IMR-90 (cell line): ENCODE measurements around the gene YRDC. TPM values are rescaled to one million over a fixed set of nuclear protein-coding genes. Genes with fewer than 3 reads are reported as not detected.

Experiments
- ATAC-seq: fragments of 200-7000 bp; cut with Tn5 transposase; 2 replicates; pipeline ENCODE4 v1.9.1; 2020; ENCODE audit warnings: low read depth, mild to moderate bottlenecking, moderate library complexity
- BruUV-seq: library from RNA; stranded (reverse); fragments of 400-500 nt; replicated peaks from 2 replicates; lab custom pipeline; 2021; lab: Mats Ljungman, UMichigan
- CTCF ChIA-PET: fragments of 300-600 bp; formaldehyde crosslinking; extraction: SDS; loops from one replicate; lab custom pipeline; 2021; ENCODE audit warnings: antibody characterized with exemption; lab: Yijun Ruan, JAX
- POLR2A ChIA-PET: fragments of 300-600 bp; sonication (Branson Sonifier 250); formaldehyde crosslinking; loops from one replicate; lab custom pipeline; 2022; ENCODE audit warnings: antibody characterized with exemption; ENCODE audit not compliant: unreplicated experiment; lab: Charles Lee
- DNase-seq: peaks from one replicate; pipeline ENCODE4 v3.0.0; 2013
- H2AFZ ChIP-seq: replicated peaks from 2 replicates; pipeline ENCODE3; 2013; ENCODE audit warnings: low read length, mild to moderate bottlenecking; ENCODE audit not compliant: poor library complexity
- H2AK5ac ChIP-seq: 2 replicates; pipeline ENCODE4 v1.6.1; 2013; ENCODE audit warnings: low read depth, low read length, inconsistent platforms
- H2AK9ac ChIP-seq: replicated peaks from 2 replicates; pipeline ENCODE3; 2013; ENCODE audit warnings: mild to moderate bottlenecking, low read depth, low read length, moderate library complexity; ENCODE audit not compliant: poor library complexity
- H2BK120ac ChIP-seq: 2 replicates; pipeline ENCODE4 v1.6.1; 2013; ENCODE audit warnings: low read depth, low read length, inconsistent platforms
- H2BK15ac ChIP-seq: 3 replicates; pipeline ENCODE4 v1.6.1; 2013; ENCODE audit warnings: low read depth, low read length, inconsistent platforms
- H2BK20ac ChIP-seq: 2 replicates; pipeline ENCODE4 v1.6.1; 2013; ENCODE audit warnings: low read depth, mild to moderate bottlenecking, inconsistent platforms, low read length, moderate library complexity
- H2BK5ac ChIP-seq: 2 replicates; pipeline ENCODE4 v1.6.1; 2013; ENCODE audit warnings: mild to moderate bottlenecking, low read depth, low read length, inconsistent platforms; ENCODE audit not compliant: poor library complexity, severe bottlenecking
- H3K14ac ChIP-seq: replicated peaks from 2 replicates; pipeline ENCODE4 v1.6.1; 2013; ENCODE audit warnings: low read depth, low read length, inconsistent platforms
- H3K18ac ChIP-seq: 2 replicates; pipeline ENCODE4 v1.6.1; 2013; ENCODE audit warnings: low read depth, low read length, control low read depth
- H3K23ac ChIP-seq: 2 replicates; pipeline ENCODE4 v1.6.1; 2013; ENCODE audit warnings: low read depth, low read length, inconsistent platforms
- H3K27ac ChIP-seq: 2 replicates; pipeline ENCODE4 v1.5.1; 2013; ENCODE audit warnings: mild to moderate bottlenecking, control low read depth, low read length; ENCODE audit not compliant: insufficient read depth
- H3K27me3 ChIP-seq: 2 replicates; pipeline ENCODE4 v1.6.1; 2013; ENCODE audit warnings: low read length; ENCODE audit not compliant: control insufficient read depth, insufficient read depth
- H3K36me3 ChIP-seq: 2 replicates; pipeline ENCODE4 v1.6.1; 2013; ENCODE audit warnings: low read length, mixed read lengths; ENCODE audit not compliant: control insufficient read depth, insufficient read depth
- H3K4ac ChIP-seq: 2 replicates; pipeline ENCODE4 v1.6.1; 2013; ENCODE audit warnings: low read depth, low read length, inconsistent platforms
- H3K4me1 ChIP-seq: 2 replicates; pipeline ENCODE4 v1.6.1; 2013; ENCODE audit warnings: low read length, mixed read lengths; ENCODE audit not compliant: control insufficient read depth, insufficient read depth
- H3K4me2 ChIP-seq: 2 replicates; pipeline ENCODE4 v1.6.1; 2013; ENCODE audit warnings: low read depth, mild to moderate bottlenecking, control low read depth, low read length, moderate library complexity
- H3K4me3 ChIP-seq: 2 replicates; pipeline ENCODE4 v1.5.1; 2013; ENCODE audit warnings: low read depth, mild to moderate bottlenecking, control low read depth, low read length, moderate library complexity; ENCODE audit not compliant: insufficient read depth
- H3K56ac ChIP-seq: 2 replicates; pipeline ENCODE4 v1.6.1; 2013; ENCODE audit warnings: low read length, inconsistent platforms; ENCODE audit not compliant: insufficient read depth; ENCODE audit errors: extremely low read depth
- H3K79me1 ChIP-seq, 2 experiments: 2 replicates each; pipeline ENCODE4 v1.6.1; 2013; ENCODE audit warnings: low read length in 2 of 2, inconsistent platforms in 1 of 2, low read depth in 1 of 2
- H3K9ac ChIP-seq: 2 replicates; pipeline ENCODE4 v1.6.1; 2013; ENCODE audit warnings: low read depth, low read length, control low read depth
- H3K9me1 ChIP-seq: 2 replicates; pipeline ENCODE4 v1.6.1; 2013; ENCODE audit warnings: low read length, inconsistent platforms; ENCODE audit not compliant: insufficient read depth
- H3K9me3 ChIP-seq: 2 replicates; pipeline ENCODE4 v1.6.1; 2013; ENCODE audit warnings: low read length; ENCODE audit not compliant: control insufficient read depth, insufficient read depth
- H4K20me1 ChIP-seq: 2 replicates; pipeline ENCODE4 v1.6.1; 2013; ENCODE audit warnings: low read length, inconsistent platforms; ENCODE audit not compliant: insufficient read depth
- H4K5ac ChIP-seq: 2 replicates; pipeline ENCODE4 v1.6.1; 2013; ENCODE audit warnings: mild to moderate bottlenecking, low read depth, low read length, control low read depth
- H4K8ac ChIP-seq, 2 experiments: 2 replicates each; pipeline ENCODE4 v1.6.1; 2013; ENCODE audit warnings: low read depth in 2 of 2, low read length in 2 of 2, control low read depth in 1 of 2, inconsistent platforms in 1 of 2
- H4K91ac ChIP-seq: 2 replicates; pipeline ENCODE4 v1.6.1; 2013; ENCODE audit warnings: low read depth, low read length, inconsistent platforms; ENCODE audit not compliant: insufficient read depth
- BHLHE40 ChIP-seq: fragments of 150-350 bp; IDR thresholded peaks from 2 replicates; pipeline ENCODE4 v1.6.1; 2016; ENCODE audit warnings: mild to moderate bottlenecking, low read depth, low read length
- CEBPB ChIP-seq: IDR thresholded peaks from 2 replicates; pipeline ENCODE4 v1.6.1; 2012; ENCODE audit warnings: low read depth, low read length, improper control_type of control experiment
- CHD1 ChIP-seq: IDR thresholded peaks from 2 replicates; pipeline ENCODE4 v1.6.1; 2012; ENCODE audit warnings: low read depth, low read length, improper control_type of control experiment
- ELK1 ChIP-seq: fragments of 150-350 bp; IDR thresholded peaks from 2 replicates; pipeline ENCODE4 v1.6.1; 2016; ENCODE audit warnings: low read depth, mild to moderate bottlenecking, low read length, moderate library complexity, borderline replicate concordance
- FOS ChIP-seq: fragments of 150-350 bp; IDR thresholded peaks from 2 replicates; pipeline ENCODE4 v1.6.1; 2016; ENCODE audit warnings: low read depth, low read length
- MXI1 ChIP-seq: IDR thresholded peaks from 2 replicates; pipeline ENCODE4 v1.6.1; 2012; ENCODE audit warnings: low read depth, mild to moderate bottlenecking, low read length, moderate library complexity, borderline replicate concordance
- POLR2A ChIP-seq: IDR thresholded peaks from 2 replicates; pipeline ENCODE4 v1.6.1; 2012; ENCODE audit warnings: mild to moderate bottlenecking, low read depth, low read length
- RAD21 ChIP-seq: IDR thresholded peaks from 2 replicates; pipeline ENCODE4 v1.6.1; 2012; ENCODE audit warnings: low read length, improper control_type of control experiment
- RFX5 ChIP-seq: IDR thresholded peaks from 2 replicates; pipeline ENCODE4 v1.8.0; 2012; ENCODE audit warnings: low read depth, mild to moderate bottlenecking, low read length, moderate library complexity
- SMC3 ChIP-seq: fragments of 150-350 bp; IDR thresholded peaks from 2 replicates; pipeline ENCODE4 v1.6.1; 2016; ENCODE audit warnings: low read depth, mild to moderate bottlenecking, antibody characterized with exemption, low read length, moderate library complexity
- WGBS, 2 experiments: methylation state at CpG; one replicate each; pipeline versions ENCODE4 v1.1.5 to v1.1.7; 2013; ENCODE audit warnings: missing lambda C conversion rate in 2 of 2; ENCODE audit not compliant: insufficient read length in 1 of 2; ENCODE audit errors: extremely low coverage in 2 of 2; 5-methylcytosine and 5-hydroxymethylcytosine counted together
- dilution Hi-C: fragments of 300-500 bp; cut with HindIII; formaldehyde crosslinking; loops from one replicate; pipeline ENCODE4 v1.14.3; 2018; ENCODE audit warnings: low sequenced_read_pairs; ENCODE audit not compliant: unreplicated experiment
- in situ Hi-C: fragments of 300-500 bp; cut with MboI; formaldehyde crosslinking; loops from 3 replicates; pipeline ENCODE4 v1.14.3; 2019; ENCODE audit warnings: low sequenced_read_pairs, inconsistent platforms, mixed read lengths
- intact Hi-C: fragments of 100-400 bp; cut with micrococcal nuclease; formaldehyde crosslinking; loops from 2 replicates; pipeline ENCODE4 v1.10.0; 2022
- polyA plus RNA-seq, 3 experiments: library from polyadenylated mRNA; depleted of rRNA; stranded (reverse); fragments of >200 nt; gene quantifications; 2 replicates each; pipeline ENCODE4 v1.2.3, GENCODE V29; 2012; ENCODE audit warnings: low replicate concordance in 1 of 3
- total RNA-seq: library from RNA; depleted of rRNA; stranded (reverse); fragments of >200 nt; gene quantifications from 2 replicates; pipeline ENCODE4 v1.2.3, GENCODE V29; 2012
- TF ChIP-seq, protein P1 (sequence below): conservative IDR thresholded peaks from 2 replicates; pipeline ENCODE4 v1.5.1; 2012; ENCODE audit warnings: mild to moderate bottlenecking, low read depth, low read length, improper control_type of control experiment
- TF ChIP-seq, protein P2 (sequence below): fragments of 150-350 bp; IDR thresholded peaks from 2 replicates; pipeline ENCODE4 v1.6.1; 2017; ENCODE audit warnings: mild to moderate bottlenecking, antibody characterized with exemption, low read length, low read depth

Gene YRDC
- total and polyA plus RNA-seq, 2 of the 4 experiments (the other 2 are of a cell fraction): 21.0 to 21.7 TPM

- Histone ChIP-seq H3K18ac (no peak overlapping the region), H2AFZ (no peak overlapping the region), H4K8ac (no peak overlapping the region), H4K91ac (no peak overlapping the region), H3K23ac (no peak overlapping the region), H3K79me1 (no peaks in the 10 kb centered on the region), H4K5ac (no peak overlapping the region), H3K56ac (no peak overlapping the region), H2BK5ac (no peak overlapping the region), H3K36me3 (no peaks in the 10 kb centered on the region), H3K4ac (no peak overlapping the region), H3K27me3 (peaks cover 31% of the 10 kb centered on the region), H3K4me1 (no peaks in the 10 kb centered on the region), H2BK120ac (no peak overlapping the region), H3K4me2 (no peak overlapping the region), H3K9me1 (no peaks in the 10 kb centered on the region), H3K4me3 (no peak overlapping the region), H2AK5ac (no peak overlapping the region), H2AK9ac (no peak overlapping the region), H2BK15ac (no peak overlapping the region), H2BK20ac (no peak overlapping the region), H3K9me3 (no peaks in the 10 kb centered on the region), H3K14ac (no peak overlapping the region), H3K9ac (no peak overlapping the region), H4K20me1 (no peaks in the 10 kb centered on the region), H3K27ac (no peak overlapping the region)
- POLR2A ChIA-PET: no interaction called here
- no peak for DNase-seq
- dilution Hi-C loops (no loop called here), intact Hi-C loops (no loop called here), in situ Hi-C loops (no loop called here)
- CTCF ChIA-PET: no interaction called here
- TF ChIP-seq RAD21: no peak
- TF ChIP-seq MXI1: no peak
- no peak for TF ChIP-seq ELK1
- TF ChIP-seq CEBPB: no peak
- no peak for TF ChIP-seq FOS
- TF ChIP-seq, protein P1, sequence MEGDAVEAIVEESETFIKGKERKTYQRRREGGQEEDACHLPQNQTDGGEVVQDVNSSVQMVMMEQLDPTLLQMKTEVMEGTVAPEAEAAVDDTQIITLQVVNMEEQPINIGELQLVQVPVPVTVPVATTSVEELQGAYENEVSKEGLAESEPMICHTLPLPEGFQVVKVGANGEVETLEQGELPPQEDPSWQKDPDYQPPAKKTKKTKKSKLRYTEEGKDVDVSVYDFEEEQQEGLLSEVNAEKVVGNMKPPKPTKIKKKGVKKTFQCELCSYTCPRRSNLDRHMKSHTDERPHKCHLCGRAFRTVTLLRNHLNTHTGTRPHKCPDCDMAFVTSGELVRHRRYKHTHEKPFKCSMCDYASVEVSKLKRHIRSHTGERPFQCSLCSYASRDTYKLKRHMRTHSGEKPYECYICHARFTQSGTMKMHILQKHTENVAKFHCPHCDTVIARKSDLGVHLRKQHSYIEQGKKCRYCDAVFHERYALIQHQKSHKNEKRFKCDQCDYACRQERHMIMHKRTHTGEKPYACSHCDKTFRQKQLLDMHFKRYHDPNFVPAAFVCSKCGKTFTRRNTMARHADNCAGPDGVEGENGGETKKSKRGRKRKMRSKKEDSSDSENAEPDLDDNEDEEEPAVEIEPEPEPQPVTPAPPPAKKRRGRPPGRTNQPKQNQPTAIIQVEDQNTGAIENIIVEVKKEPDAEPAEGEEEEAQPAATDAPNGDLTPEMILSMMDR: no peak
- no peak for TF ChIP-seq RFX5
- TF ChIP-seq CHD1: no peak
- TF ChIP-seq BHLHE40: no peak
- TF ChIP-seq, protein P2, sequence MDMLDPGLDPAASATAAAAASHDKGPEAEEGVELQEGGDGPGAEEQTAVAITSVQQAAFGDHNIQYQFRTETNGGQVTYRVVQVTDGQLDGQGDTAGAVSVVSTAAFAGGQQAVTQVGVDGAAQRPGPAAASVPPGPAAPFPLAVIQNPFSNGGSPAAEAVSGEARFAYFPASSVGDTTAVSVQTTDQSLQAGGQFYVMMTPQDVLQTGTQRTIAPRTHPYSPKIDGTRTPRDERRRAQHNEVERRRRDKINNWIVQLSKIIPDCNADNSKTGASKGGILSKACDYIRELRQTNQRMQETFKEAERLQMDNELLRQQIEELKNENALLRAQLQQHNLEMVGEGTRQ: no peak
- no peak for TF ChIP-seq POLR2A
- no peak for TF ChIP-seq SMC3
- BruUV-seq: no TSS peak
- ATAC-seq: no peak
- WGBS, 2 experiments: 7% methylated on average over 6 of the region's 52 CpGs; no CpG with 5 or more reads in 1 of the 2 experiments
These were observed 54.3 kb downstream of the YRDC start for GRCh38 chr1:37753473-37754321.
